Heart left ventricle (tissue), 16 donors: Measurements from ENCODE around the gene NSUN4. TPM values are rescaled to one million over a fixed set of nuclear protein-coding genes. Genes with fewer than 3 reads are reported as not detected.
"Not testable (repeated sequence)": the region's sequence is repeated elsewhere in the genome, so short reads cannot be mapped to it uniquely, and the experiment has no call there.

Experiments used
- ATAC-seq, 4 donors: fragments of 200-7000 bp; cut with Tn5 transposase; one replicate each; pipeline ENCODE4 v1.9.1; 2020 to 2022; ENCODE audit warnings: moderate library complexity in 4 of 4, mild to moderate bottlenecking in 3 of 4, moderate number of reproducible peaks in 1 of 4
- DNase-seq, 5 donors: peaks; one replicate each; pipeline ENCODE4 v3.0.0-alpha.2; 2020
- H3K27ac ChIP-seq, 12 donors: fragments of 200-600 bp; sonication (generic) in 4 of 12; one replicate each; pipeline versions ENCODE4 v1.5.0 to v1.8.0; 2016 to 2022; ENCODE audit warnings: mild to moderate bottlenecking in 2 of 12
- H3K27me3 ChIP-seq, 9 donors: fragments of 200-600 bp; sonication (generic) in 2 of 9; one replicate each; pipeline versions ENCODE4 v1.5.1 to v1.8.0; 2016 to 2022; ENCODE audit warnings: mild to moderate bottlenecking in 3 of 9
- H3K36me3 ChIP-seq, 9 donors: fragments of 200-600 bp; sonication (generic) in 2 of 9; one replicate each; pipeline versions ENCODE4 v1.5.0 to v1.8.0; 2018 to 2022; ENCODE audit warnings: mild to moderate bottlenecking in 2 of 9
- H3K4me1 ChIP-seq, 12 donors: fragments of 200-600 bp; sonication (generic) in 4 of 12; one replicate each; pipeline versions ENCODE4 v1.5.0 to v1.8.0; 2016 to 2022; ENCODE audit warnings: mild to moderate bottlenecking in 3 of 12
- H3K4me3 ChIP-seq, 12 donors: fragments of 200-600 bp; sonication (generic) in 4 of 12; one replicate each; pipeline versions ENCODE4 v1.5.0 to v1.8.0; 2017 to 2022; ENCODE audit warnings: mild to moderate bottlenecking in 9 of 12, moderate library complexity in 4 of 12
- H3K9me3 ChIP-seq, 12 donors: fragments of 200-600 bp; sonication (generic) in 4 of 12; one replicate each; pipeline versions ENCODE4 v1.5.0 to v1.8.0; 2016 to 2022; ENCODE audit warnings: mild to moderate bottlenecking in 1 of 12
- POLR2A ChIP-seq, 2 donors: fragments of 450-650 bp; IDR thresholded peaks; one replicate each; pipeline ENCODE4 v1.6.1; 2017; ENCODE audit warnings: antibody characterized with exemption in 2 of 2, mild to moderate bottlenecking in 2 of 2, moderate library complexity in 2 of 2
- WGBS, 4 donors: extraction: QIAGEN DNeasy Blood & Tissue Kit in 2 of 4; methylation state at CpG; one replicate each; pipeline versions ENCODE4 v1.1.5 to v1.1.7; 2013 to 2018; 5-methylcytosine and 5-hydroxymethylcytosine counted together
- intact Hi-C, 10 donors: fragments of 100-400 bp; cut with DNase I; formaldehyde crosslinking; loops; one replicate each; pipeline versions ENCODE4 v1.11.1 to v1.14.2; 2022
- polyA plus RNA-seq, 2 donors: library from polyadenylated mRNA; stranded (reverse); fragments of 200-250 nt; gene quantifications; one replicate each; pipeline ENCODE4 v1.2.3, GENCODE V29; 2013
- total RNA-seq, 9 donors: library from RNA; depleted of rRNA in 2 of 9; stranded (reverse); fragments of >200 nt in 2 of 9; fragmentation: NEBNext Ultra II Directional in 3 of 9; extraction: Animal tissue kit (Norgen Biotek cat#: 25700) in 3 of 9; gene quantifications; one replicate each; pipeline versions ENCODE4 v1.1.0 to v1.2.4, GENCODE V29; 2016 to 2023
- TF ChIP-seq, protein P1 (sequence below), 12 donors: fragments of 200-600 bp; sonication (generic) in 4 of 12; IDR thresholded peaks; one replicate each; pipeline versions ENCODE4 v1.5.0 to v1.8.0; 2018 to 2022; ENCODE audit warnings: antibody characterized with exemption in 12 of 12, mild to moderate bottlenecking in 5 of 12
- donor health status: ischemic (EF 13 %, LVEDD 7.1; RV severe dilation, severe dysfunction).
- donor health status: healthy with polysubstance abuse.
- donor health status: DM: no; HTN: yes; CAD: no.
- donor health status: DM: no; HTN: no; CAD: no.
- donor health status: ischemic (EF 25% LVEDD 6.9; RV normal size, moderate dysfunction).
- donor health status: ischemic (EF 25% LVEDD 5.7; RV mildly dilated, moderate dysfunction).
- donor health status: healthy.
- donor health status: DM: yes; HTN: yes; CAD: no.
- donor health status: ischemic (EF 35%, LVEDD 5.7; RV mildly dilated, moderate dysfunction).
- donor health status: nonischemic (EF 11% LVEDD 7.7; RV severe dilation, severe dysfunction).
- donor health status: DM: yes; HTN: yes; CAD: no.
- donor health status: PGD.
- donor health status: ischemic (EF 29% LVEDD 5.4; RV normal size, mild dysfunction).
- donor health status: nonischemic (EF 23%, LVEDD 6.1; RV moderate dilation, normal function).

NSUN4 gene
- total and polyA plus RNA-seq, 11 donors: 8.9 to 18.3 (median 14.0) TPM

DNA sequence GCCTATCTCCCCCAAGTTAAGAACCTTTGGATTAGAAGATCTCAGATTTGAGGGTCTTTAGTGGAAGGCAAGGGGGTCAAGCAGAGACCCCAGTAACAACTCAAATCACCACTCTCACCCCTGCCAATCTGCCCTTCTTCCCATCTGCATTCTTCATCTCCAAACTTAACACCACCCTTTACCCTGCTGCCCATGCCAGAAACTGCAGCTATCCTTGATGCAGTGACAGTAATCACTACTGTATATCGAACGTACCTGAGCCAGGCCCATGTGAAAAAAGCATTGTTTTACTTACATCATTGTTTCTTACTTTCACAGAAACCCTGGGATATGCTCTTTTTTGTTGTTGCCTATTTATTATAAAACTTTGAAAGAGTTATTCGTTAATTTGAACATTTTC is 26.5 kb downstream of the NSUN4 start:
- Histone ChIP-seq H3K9me3 (no peaks in the 10 kb centered on the region), H3K27ac (no peak overlapping the region), H3K4me3 (no peak overlapping the region), H3K36me3 (peaks cover 0 to 72% (median 58%) of the 10 kb centered on the region in 9 donors), H3K27me3 (no peaks in the 10 kb centered on the region), H3K4me1 (peaks cover 0 to 17% (median 0%) of the 10 kb centered on the region in 12 donors)
- TF ChIP-seq, protein P1, sequence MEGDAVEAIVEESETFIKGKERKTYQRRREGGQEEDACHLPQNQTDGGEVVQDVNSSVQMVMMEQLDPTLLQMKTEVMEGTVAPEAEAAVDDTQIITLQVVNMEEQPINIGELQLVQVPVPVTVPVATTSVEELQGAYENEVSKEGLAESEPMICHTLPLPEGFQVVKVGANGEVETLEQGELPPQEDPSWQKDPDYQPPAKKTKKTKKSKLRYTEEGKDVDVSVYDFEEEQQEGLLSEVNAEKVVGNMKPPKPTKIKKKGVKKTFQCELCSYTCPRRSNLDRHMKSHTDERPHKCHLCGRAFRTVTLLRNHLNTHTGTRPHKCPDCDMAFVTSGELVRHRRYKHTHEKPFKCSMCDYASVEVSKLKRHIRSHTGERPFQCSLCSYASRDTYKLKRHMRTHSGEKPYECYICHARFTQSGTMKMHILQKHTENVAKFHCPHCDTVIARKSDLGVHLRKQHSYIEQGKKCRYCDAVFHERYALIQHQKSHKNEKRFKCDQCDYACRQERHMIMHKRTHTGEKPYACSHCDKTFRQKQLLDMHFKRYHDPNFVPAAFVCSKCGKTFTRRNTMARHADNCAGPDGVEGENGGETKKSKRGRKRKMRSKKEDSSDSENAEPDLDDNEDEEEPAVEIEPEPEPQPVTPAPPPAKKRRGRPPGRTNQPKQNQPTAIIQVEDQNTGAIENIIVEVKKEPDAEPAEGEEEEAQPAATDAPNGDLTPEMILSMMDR (IDR thresholded peaks at IDR 0.05): no peak
- TF ChIP-seq POLR2A (IDR thresholded peaks at IDR 0.05): no peak
- intact Hi-C loops: no loop called here
- DNase-seq: no peak
- 89 to 92% (median 91%) methylated on average over 3 of the region's 3 CpGs for WGBS, 4 donors
- no peak for ATAC-seq

DNA sequence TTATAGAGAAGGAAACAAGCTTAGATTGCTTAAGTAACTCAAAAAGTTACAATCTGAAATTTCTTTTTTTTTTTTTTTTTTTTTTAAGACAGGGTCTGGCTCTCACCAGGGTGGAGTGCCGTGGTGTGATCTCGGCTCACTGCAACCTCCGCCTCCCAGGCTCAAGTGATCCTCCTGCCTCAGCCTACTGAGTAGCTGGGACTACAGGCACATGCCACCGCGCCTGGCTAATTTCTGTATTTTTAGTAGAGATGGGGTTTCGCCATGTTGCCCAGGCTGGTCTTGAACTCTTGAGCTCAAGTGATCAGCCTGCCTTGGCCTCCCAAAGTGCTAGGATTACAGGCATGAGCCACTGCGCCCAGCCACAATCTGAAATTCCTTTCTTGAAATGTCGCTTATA is 27.1 kb downstream of the NSUN4 start:
- intact Hi-C loops, H3K9me3 ChIP-seq, ATAC-seq, H3K4me3 ChIP-seq, DNase-seq, H3K27me3 ChIP-seq, H3K27ac ChIP-seq: not testable (repeated sequence)
- Histone ChIP-seq H3K36me3 (peaks cover 0 to 68% (median 55%) of the 10 kb centered on the region in 9 donors), H3K4me1 (peaks cover 0 to 17% (median 0%) of the 10 kb centered on the region in 12 donors)
- 93 to 96% (median 96%) methylated on average over 8 of the region's 8 CpGs for WGBS, 4 donors

DNA sequence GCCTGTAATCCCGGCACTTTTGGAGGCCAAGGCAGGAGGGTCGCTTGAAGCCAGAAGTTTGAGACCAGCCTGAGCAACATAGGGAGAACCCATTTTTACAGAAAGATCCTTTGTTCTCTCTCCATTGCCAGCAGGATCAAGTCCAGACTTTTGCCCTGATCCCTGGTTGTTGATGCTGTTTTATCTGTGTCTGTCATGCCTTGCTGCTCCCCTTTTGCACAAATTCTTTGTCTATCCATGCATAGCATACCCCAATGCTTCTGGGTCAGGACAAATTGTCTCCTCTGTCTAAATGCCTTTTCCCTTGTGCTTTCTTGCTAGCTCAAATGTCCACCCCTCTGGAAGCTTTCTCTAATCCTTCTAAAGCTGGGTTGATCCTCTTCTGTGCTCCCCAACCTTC is 28.2 kb downstream of the NSUN4 start:
- Histone ChIP-seq H3K36me3 (peaks cover 0 to 60% (median 44%) of the 10 kb centered on the region in 9 donors), H3K27me3 (no peaks in the 10 kb centered on the region), H3K4me3 (no peak overlapping the region), H3K27ac (no peak overlapping the region), H3K9me3 (no peaks in the 10 kb centered on the region), H3K4me1 (peaks cover 0 to 24% (median 0%) of the 10 kb centered on the region in 12 donors)
- no peak for DNase-seq
- intact Hi-C loops: no loop called here
- no peak for TF ChIP-seq POLR2A (IDR thresholded peaks at IDR 0.05)
- TF ChIP-seq, protein P1 (IDR thresholded peaks at IDR 0.05): no peak
- WGBS, 4 donors: 95 to 98% (median 97%) methylated on average over 2 of the region's 2 CpGs
- no peak for ATAC-seq

DNA sequence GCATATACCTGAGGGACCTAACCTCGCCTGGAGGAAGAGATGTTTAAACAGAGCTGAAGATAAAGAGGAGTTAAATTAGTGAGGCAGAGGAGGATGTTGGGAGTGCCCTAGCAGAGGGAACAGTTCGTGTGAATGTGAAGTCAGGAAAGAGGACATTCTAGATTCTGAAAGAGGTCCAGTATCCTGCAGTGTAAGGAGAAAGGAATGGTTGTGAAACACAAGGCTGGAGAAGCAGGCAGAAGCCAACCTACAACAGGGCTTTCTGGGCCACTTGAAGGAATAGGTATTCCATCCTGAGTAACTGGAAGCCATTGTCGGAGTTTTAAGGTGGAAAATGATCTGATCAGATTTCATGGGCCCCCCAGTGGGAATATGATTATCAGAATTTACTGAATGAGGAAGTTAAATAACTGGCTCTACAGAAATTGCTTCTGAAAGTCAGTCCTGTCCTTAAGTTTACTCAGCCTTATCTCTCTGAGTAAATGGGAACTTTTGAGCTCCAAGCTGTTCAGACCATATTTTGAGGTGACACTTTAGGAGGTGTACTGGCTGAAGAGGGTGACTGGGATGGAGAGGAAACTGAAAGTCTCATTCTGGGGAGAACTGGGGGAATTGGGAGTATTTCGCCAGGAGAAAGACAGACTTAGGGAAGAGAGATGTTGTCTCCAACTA is 29.1 kb downstream of the NSUN4 start:
- no peak for TF ChIP-seq POLR2A (IDR thresholded peaks at IDR 0.05)
- TF ChIP-seq, protein P1 (IDR thresholded peaks at IDR 0.05): no peak
- Histone ChIP-seq H3K36me3 (peaks cover 0 to 51% (median 35%) of the 10 kb centered on the region in 9 donors), H3K4me1 (peaks cover 0 to 24% (median 0%) of the 10 kb centered on the region in 12 donors), H3K27me3 (no peaks in the 10 kb centered on the region), H3K4me3 (no peak overlapping the region), H3K9me3 (no peaks in the 10 kb centered on the region), H3K27ac (peak overlapping the region in 1 of 12 donors; percentile 38)
- DNase-seq (no peak), ATAC-seq (peak in 2 of 4 donors; percentile 38 to 39)
- WGBS, 4 donors: 70 to 78% (median 74%) methylated on average over 4 of the region's 4 CpGs
- intact Hi-C loops: no loop called here
